ENCODE results near the gene RACK1.

- TF ChIP-seq CTCF (IDR thresholded peaks at IDR 0.05; ENCODE audit: low read length) = no peak
- no peak for TF ChIP-seq EZH2 (IDR thresholded peaks at IDR 0.05; ENCODE audit: borderline replicate concordance, low read length)
Measured at GRCh38 chr5:181260720-181261319, 17.1 kb upstream of the RACK1 start, which contains the start of gene TRIM52.

Data from OCI-LY1 (cell line).